ENCODE data around the gene SOX6.

DNA sequence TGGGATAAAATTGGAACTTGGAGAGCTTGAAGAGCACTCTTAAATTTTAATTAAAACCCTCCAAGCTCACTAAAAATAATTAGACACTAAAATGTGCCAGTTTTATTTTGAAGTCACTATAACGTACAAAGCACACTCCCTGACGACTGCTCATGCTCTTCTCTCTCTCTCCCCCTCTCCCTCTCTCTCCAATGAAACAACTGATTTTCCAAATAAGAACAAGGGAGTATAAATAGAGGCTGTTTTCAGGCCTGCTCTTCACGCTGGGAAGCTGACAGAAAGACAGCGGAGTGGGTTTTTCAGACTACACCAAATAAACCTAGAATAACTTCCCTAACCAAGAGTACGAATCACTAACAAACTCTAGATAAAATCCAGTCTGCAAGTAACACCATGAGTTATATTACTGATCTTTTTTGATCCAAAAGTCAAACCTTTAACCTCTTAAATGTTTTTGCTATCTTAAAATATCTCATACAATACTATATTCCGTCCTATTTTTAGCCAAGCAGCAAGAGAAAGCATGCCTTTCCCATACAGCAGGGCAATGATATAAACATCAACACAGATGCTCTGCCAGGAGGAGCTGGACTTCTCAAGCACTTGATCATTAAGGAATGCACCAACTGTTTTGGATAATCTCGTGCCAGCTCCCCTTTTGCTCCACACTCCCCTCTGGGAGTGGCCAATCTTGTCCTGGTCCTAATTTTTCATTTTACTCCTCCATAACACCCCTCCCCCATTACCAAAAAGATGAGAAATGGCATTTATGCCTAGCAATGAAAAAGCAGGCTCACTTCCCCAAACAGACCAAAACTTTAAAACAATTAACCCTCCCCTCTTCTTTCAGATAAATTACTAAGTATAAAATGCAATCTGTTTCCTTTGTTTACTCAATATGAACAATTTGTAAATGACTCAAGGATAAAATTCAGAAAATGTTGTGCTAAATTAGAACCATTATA is 116.9 kb downstream of the SOX6 start:
- no peak for TF ChIP-seq EZH2 (IDR thresholded peaks at IDR 0.05; ENCODE audit: low read length, missing control alignments)
- TF ChIP-seq, protein P1, sequence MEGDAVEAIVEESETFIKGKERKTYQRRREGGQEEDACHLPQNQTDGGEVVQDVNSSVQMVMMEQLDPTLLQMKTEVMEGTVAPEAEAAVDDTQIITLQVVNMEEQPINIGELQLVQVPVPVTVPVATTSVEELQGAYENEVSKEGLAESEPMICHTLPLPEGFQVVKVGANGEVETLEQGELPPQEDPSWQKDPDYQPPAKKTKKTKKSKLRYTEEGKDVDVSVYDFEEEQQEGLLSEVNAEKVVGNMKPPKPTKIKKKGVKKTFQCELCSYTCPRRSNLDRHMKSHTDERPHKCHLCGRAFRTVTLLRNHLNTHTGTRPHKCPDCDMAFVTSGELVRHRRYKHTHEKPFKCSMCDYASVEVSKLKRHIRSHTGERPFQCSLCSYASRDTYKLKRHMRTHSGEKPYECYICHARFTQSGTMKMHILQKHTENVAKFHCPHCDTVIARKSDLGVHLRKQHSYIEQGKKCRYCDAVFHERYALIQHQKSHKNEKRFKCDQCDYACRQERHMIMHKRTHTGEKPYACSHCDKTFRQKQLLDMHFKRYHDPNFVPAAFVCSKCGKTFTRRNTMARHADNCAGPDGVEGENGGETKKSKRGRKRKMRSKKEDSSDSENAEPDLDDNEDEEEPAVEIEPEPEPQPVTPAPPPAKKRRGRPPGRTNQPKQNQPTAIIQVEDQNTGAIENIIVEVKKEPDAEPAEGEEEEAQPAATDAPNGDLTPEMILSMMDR (conservative IDR thresholded peaks at IDR 0.05 in 1 of 2, IDR thresholded peaks at IDR 0.05 in 1 of 2; ENCODE audit: low read depth in 1 of 2, low read length in 2 of 2): no peak

Data from fibroblast of lung (primary cell).